Glutamatergic neuron (in vitro differentiated cells): ENCODE data around the gene BCORL1. TPM values are rescaled to one million over a fixed set of nuclear protein-coding genes. Genes with fewer than 3 reads are reported as not detected.

Source experiments
- DNase-seq: peaks from one replicate; pipeline ENCODE4 v3.0.0; 2022
- H3K27ac Mint-ChIP-seq: one replicate; pipeline ENCODE4 v1.8.0; 2020; ENCODE audit warnings: mild to moderate bottlenecking, mixed read lengths, inconsistent platforms; ENCODE audit not compliant: unreplicated experiment
- H3K27me3 Mint-ChIP-seq: one replicate; pipeline ENCODE4 v1.8.0; 2020; ENCODE audit warnings: mild to moderate bottlenecking, moderate library complexity, mixed read lengths, inconsistent platforms; ENCODE audit not compliant: unreplicated experiment
- H3K36me3 Mint-ChIP-seq: one replicate; pipeline ENCODE4 v1.8.0; 2020; ENCODE audit warnings: mild to moderate bottlenecking, mixed read lengths, inconsistent platforms; ENCODE audit not compliant: unreplicated experiment
- H3K4me1 Mint-ChIP-seq: one replicate; pipeline ENCODE4 v1.8.0; 2020; ENCODE audit warnings: mild to moderate bottlenecking, low read depth, mixed read lengths, inconsistent platforms; ENCODE audit not compliant: unreplicated experiment
- H3K4me3 Mint-ChIP-seq: one replicate; pipeline ENCODE4 v1.8.0; 2020; ENCODE audit warnings: mild to moderate bottlenecking, mixed read lengths, inconsistent platforms; ENCODE audit not compliant: unreplicated experiment
- H3K9me3 Mint-ChIP-seq: one replicate; pipeline ENCODE4 v1.8.0; 2020; ENCODE audit warnings: mild to moderate bottlenecking, moderate library complexity, mixed read lengths, inconsistent platforms; ENCODE audit not compliant: unreplicated experiment
- CTCF ChIP-seq: fragments of 200-600 bp; sonication (generic); IDR thresholded peaks from one replicate; pipeline ENCODE4 v1.5.0; 2021; ENCODE audit not compliant: partially characterized antibody, unreplicated experiment
- total RNA-seq: library from RNA; stranded (reverse); fragmentation: NEBNext Ultra II Directional; extraction: Animal tissue kit (Norgen Biotek cat#: 25700); gene quantifications from one replicate; pipeline ENCODE4 v1.2.1, GENCODE V29; 2021; ENCODE audit not compliant: unreplicated experiment

BCORL1 gene
- total RNA-seq, 1 donor from 2014 or later: 14.7 TPM

GRCh38 chrX:129997086-129997485, 14.7 kb downstream of the BCORL1 start:
- Mint-ChIP-seq H3K4me3 (no peak overlapping the region), H3K27me3 (peaks cover 5% of the 10 kb centered on the region), H3K27ac (no peak overlapping the region), H3K36me3 (no peaks in the 10 kb centered on the region), H3K9me3 (peaks cover 2% of the 10 kb centered on the region), H3K4me1 (no peaks in the 10 kb centered on the region)
- DNase-seq: no peak
- no peak for TF ChIP-seq CTCF

DNA sequence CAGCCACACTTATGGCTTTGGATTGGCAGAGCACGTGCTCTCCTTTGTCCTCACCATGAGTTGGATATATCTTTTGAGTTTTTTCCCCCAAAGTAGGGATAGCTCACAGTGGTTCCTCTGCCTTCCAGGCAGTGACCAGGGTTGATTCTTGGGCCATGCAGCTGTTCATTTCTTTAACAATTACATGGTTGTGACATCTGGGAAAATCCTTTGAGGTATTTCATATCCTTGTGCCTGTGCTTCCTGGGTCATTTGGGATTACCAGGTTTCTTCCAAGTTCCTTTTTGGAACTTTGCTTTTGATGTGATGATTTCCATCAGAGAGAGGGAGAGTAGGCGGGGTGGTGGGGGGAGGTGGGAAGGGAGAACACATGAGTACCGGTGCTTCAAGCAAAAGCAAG, 15.6 kb downstream of the BCORL1 start:
- DNase-seq: no peak
- Mint-ChIP-seq H3K27me3 (peaks cover 6% of the 10 kb centered on the region), H3K9me3 (peaks cover 2% of the 10 kb centered on the region), H3K4me1 (no peaks in the 10 kb centered on the region), H3K4me3 (no peak overlapping the region), H3K36me3 (no peaks in the 10 kb centered on the region), H3K27ac (no peak overlapping the region)
- no peak for TF ChIP-seq CTCF

GRCh38 chrX:130001893-130002292, 19.5 kb downstream of the BCORL1 start:
- Mint-ChIP-seq H3K27me3 (peaks cover 6% of the 10 kb centered on the region), H3K4me3 (no peak overlapping the region), H3K27ac (no peak overlapping the region), H3K36me3 (no peaks in the 10 kb centered on the region), H3K4me1 (no peaks in the 10 kb centered on the region), H3K9me3 (peaks cover 3% of the 10 kb centered on the region)
- DNase-seq: no peak
- no peak for TF ChIP-seq CTCF

DNA sequence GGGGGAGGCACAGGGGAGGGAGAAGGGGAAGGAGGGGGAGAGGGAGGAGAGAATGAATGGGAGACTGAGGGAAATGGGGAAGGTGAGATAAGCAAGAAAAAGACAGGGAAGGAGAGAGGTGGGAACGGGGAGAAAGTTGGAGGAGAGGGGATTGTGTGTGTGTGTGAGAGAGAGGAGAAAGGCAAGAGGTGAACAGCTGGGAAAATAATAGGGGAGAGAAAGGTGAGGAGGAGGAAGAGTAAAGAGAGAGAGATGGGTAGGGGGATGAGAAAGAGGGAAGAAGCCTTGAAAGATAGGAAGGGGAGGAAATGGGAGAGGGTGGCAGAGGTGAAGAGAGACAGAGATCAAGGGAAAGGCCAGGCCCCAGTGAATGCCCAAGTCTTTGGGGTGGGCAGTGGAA, 20.1 kb downstream of the BCORL1 start:
- Mint-ChIP-seq H3K9me3 (peaks cover 3% of the 10 kb centered on the region), H3K36me3 (no peaks in the 10 kb centered on the region), H3K4me3 (no peak overlapping the region), H3K27me3 (peaks cover 6% of the 10 kb centered on the region), H3K27ac (no peak overlapping the region), H3K4me1 (no peaks in the 10 kb centered on the region)
- DNase-seq: no peak
- no peak for TF ChIP-seq CTCF

- no peaks in the 10 kb centered on the region for H3K36me3 Mint-ChIP-seq
- H3K4me1 Mint-ChIP-seq: no peaks in the 10 kb centered on the region
- H3K4me3 Mint-ChIP-seq: no peak overlapping the region
- H3K9me3 Mint-ChIP-seq: peaks cover 3% of the 10 kb centered on the region
- no peak for TF ChIP-seq CTCF
- DNase-seq: no peak
- peaks cover 6% of the 10 kb centered on the region for H3K27me3 Mint-ChIP-seq
- no peak overlapping the region for H3K27ac Mint-ChIP-seq
These were observed 22.8 kb downstream of the BCORL1 start for GRCh38 chrX:130005089-130005807.
